GM12873 (cell line): Measurements from ENCODE around the gene SEMA3D.

Source experiments
- CTCF ChIP-seq: IDR thresholded peaks from 2 replicates; pipeline ENCODE4 v1.5.1; 2012; ENCODE audit warnings: low read depth, mild to moderate bottlenecking, moderate library complexity, low read length, control low read depth; ENCODE audit not compliant: insufficient read depth; ENCODE audit errors: missing control alignments

SEMA3D gene

GRCh38 chr7:85130702-85131101 is 56.2 kb downstream of the SEMA3D start:
- TF ChIP-seq CTCF: no peak

- no peak for TF ChIP-seq CTCF
Measured at GRCh38 chr7:85126383-85126782, 60.5 kb downstream of the SEMA3D start.

GRCh38 chr7:85125651-85126131 is 61.2 kb downstream of the SEMA3D start:
- no peak for TF ChIP-seq CTCF

GRCh38 chr7:85125176-85125575 is 61.7 kb downstream of the SEMA3D start:
- TF ChIP-seq CTCF: no peak

GRCh38 chr7:85119934-85120333 is 66.9 kb downstream of the SEMA3D start:
- TF ChIP-seq CTCF: no peak

GRCh38 chr7:85115862-85116261 is 71.0 kb downstream of the SEMA3D start:
- TF ChIP-seq CTCF: no peak

GRCh38 chr7:85115006-85115405 is 71.8 kb downstream of the SEMA3D start:
- TF ChIP-seq CTCF: no peak
